Bone marrow (tissue), 2 donors: ENCODE data around the gene C8G.

Experiments
- DNase-seq, 2 donors: peaks; one replicate each; lab custom pipeline; 2025; lab: John Stamatoyannopoulos, UW

C8G gene

GRCh38 chr9:136968333-136969127, 23.5 kb downstream of the C8G start:
- DNase-seq: no peak

GRCh38 chr9:136969150-136969549, 24.1 kb downstream of the C8G start:
- DNase-seq: no peak

GRCh38 chr9:136969774-136970173, 24.7 kb downstream of the C8G start:
- DNase-seq: no peak

GRCh38 chr9:136970361-136970760, 25.3 kb downstream of the C8G start:
- no peak for DNase-seq

GRCh38 chr9:136971746-136972145, 26.7 kb downstream of the C8G start:
- no peak for DNase-seq

GRCh38 chr9:136972335-136972734, 27.3 kb downstream of the C8G start:
- DNase-seq: no peak

- no peak for DNase-seq
Observed at GRCh38 chr9:136972743-136973142, 27.7 kb downstream of the C8G start.

- no peak for DNase-seq
Observed at GRCh38 chr9:136973618-136974617, 28.9 kb downstream of the C8G start.

GRCh38 chr9:136974817-136975535, 29.9 kb downstream of the C8G start:
- no peak for DNase-seq

- peak in 1 of 2 donors; percentile 12 for DNase-seq
Observed at GRCh38 chr9:136975644-136976043, 30.6 kb downstream of the C8G start.

GRCh38 chr9:136977223-136977622, 32.2 kb downstream of the C8G start, which contains the start of gene PTGDS:
Gene PTGDS (plus strand): TSS chr9:136977504. CDS start chr9:136977579, 75 bp downstream.
- DNase-seq: no peak

GRCh38 chr9:136977649-136978072, 32.6 kb downstream of the C8G start:
- no peak for DNase-seq

GRCh38 chr9:136978073-136978864, 33.2 kb downstream of the C8G start:
- peak in 1 of 2 donors; percentile 77 for DNase-seq

GRCh38 chr9:136978865-136979544, 34.0 kb downstream of the C8G start:
- no peak for DNase-seq

GRCh38 chr9:136979769-136980587, 34.9 kb downstream of the C8G start:
- DNase-seq: no peak

- no peak for DNase-seq
Observed at GRCh38 chr9:136980669-136981478, 35.8 kb downstream of the C8G start.

- DNase-seq: no peak
Observed at GRCh38 chr9:136981588-136982231, 36.7 kb downstream of the C8G start.
